Measurements from ENCODE around the gene CCDC12. TPM values are rescaled to one million over a fixed set of nuclear protein-coding genes. Genes with fewer than 3 reads are reported as not detected.
A peak's percentile ranks its signal among the peaks of the same experiment; 100 is the strongest.

The CCDC12 gene
- total RNA-seq: 10 to 100 TPM; 33.1 to 41.0 (median 36.6) TPM
- 10 to 100 TPM; 58.9 to 80.9 (median 77.5) TPM for polyA plus RNA-seq

GRCh38 chr3:46976326-46977190 is at the start of gene CCDC12:
Gene CCDC12, minus strand, starts transcription at chr3:46976745. Its CDS starts 13 bp downstream, at chr3:46976732.
- intact Hi-C loops (cut with DNase I): loop anchor here (1.0 to 5.0 kb wide), 2 partner anchors 41 to 186 kb away; partner anchors contain the start of gene SETD2
- peak within 1 kb of the TSS; percentile 91 to 95 (median 94) for H3K27ac ChIP-seq
- H3K4me1 ChIP-seq: peaks cover 0 to 71% (median 56%) of the 10 kb centered on the region in 4 donors
- WGBS, 2 donors: 0 to 1% methylated on average over 64 of the region's 64 CpGs
- TF ChIP-seq EP300 (IDR thresholded peaks at IDR 0.05) (no peak), POLR2A (IDR thresholded peaks at IDR 0.05) (peak; percentile 80 to 95), POLR2AphosphoS5 (IDR thresholded peaks at IDR 0.05) (peak; percentile 50 to 97 (median 90)), CTCF (IDR thresholded peaks at IDR 0.05) (no peak)
- H3K36me3 ChIP-seq: no peaks in the 10 kb centered on the region
- H3K4me3 ChIP-seq: peak within 1 kb of the TSS; percentile 47 to 86 (median 80)
- H3K9me3 ChIP-seq: no peaks in the 10 kb centered on the region
- peak; percentile 99 for DNase-seq
- H3K27me3 ChIP-seq: no peaks in the 10 kb centered on the region

- peaks cover 0 to 17% (median 0%) of the 10 kb centered on the region in 4 donors for H3K36me3 ChIP-seq
- peaks cover 0 to 31% (median 28%) of the 10 kb centered on the region in 4 donors for H3K4me1 ChIP-seq
- intact Hi-C loops (cut with DNase I): no loop called here
- H3K27me3 ChIP-seq: no peaks in the 10 kb centered on the region
- no peak overlapping the region for H3K27ac ChIP-seq
- DNase-seq: no peak
- no peaks in the 10 kb centered on the region for H3K9me3 ChIP-seq
- no peak for TF ChIP-seq CTCF (IDR thresholded peaks at IDR 0.05)
- TF ChIP-seq EP300 (IDR thresholded peaks at IDR 0.05): no peak
- no peak for TF ChIP-seq POLR2AphosphoS5 (IDR thresholded peaks at IDR 0.05)
- TF ChIP-seq POLR2A (IDR thresholded peaks at IDR 0.05): no peak
- no peak overlapping the region for H3K4me3 ChIP-seq
These were observed 48.4 kb upstream of the CCDC12 start for GRCh38 chr3:47024932-47025331.

GRCh38 chr3:47022641-47023071 is 46.1 kb upstream of the CCDC12 start:
- DNase-seq: peak; percentile 66
- no peak for TF ChIP-seq POLR2A (IDR thresholded peaks at IDR 0.05)
- no peak for TF ChIP-seq EP300 (IDR thresholded peaks at IDR 0.05)
- TF ChIP-seq CTCF (IDR thresholded peaks at IDR 0.05): no peak
- no peak for TF ChIP-seq POLR2AphosphoS5 (IDR thresholded peaks at IDR 0.05)
- 11 to 54% methylated on average over 1 of the region's 1 CpG for WGBS, 2 donors
- intact Hi-C loops (cut with DNase I): no loop called here
- Histone ChIP-seq H3K9me3 (no peaks in the 10 kb centered on the region), H3K36me3 (peaks cover 2 to 25% (median 14%) of the 10 kb centered on the region in 4 donors), H3K27ac (peak overlapping the region; percentile 30 to 51 (median 43)), H3K4me1 (peaks cover 0 to 31% (median 29%) of the 10 kb centered on the region in 4 donors), H3K4me3 (no peak overlapping the region), H3K27me3 (no peaks in the 10 kb centered on the region)

GRCh38 chr3:47020311-47020710 is 43.8 kb upstream of the CCDC12 start:
- H3K36me3 ChIP-seq: peaks cover 13 to 46% (median 30%) of the 10 kb centered on the region in 4 donors
- DNase-seq: no peak
- no peaks in the 10 kb centered on the region for H3K27me3 ChIP-seq
- intact Hi-C loops (cut with DNase I): no loop called here
- no peak overlapping the region for H3K4me3 ChIP-seq
- no peak overlapping the region for H3K27ac ChIP-seq
- peaks cover 0 to 31% (median 28%) of the 10 kb centered on the region in 4 donors for H3K4me1 ChIP-seq
- H3K9me3 ChIP-seq: no peaks in the 10 kb centered on the region
- no peak for TF ChIP-seq EP300 (IDR thresholded peaks at IDR 0.05)
- no peak for TF ChIP-seq POLR2AphosphoS5 (IDR thresholded peaks at IDR 0.05)
- no peak for TF ChIP-seq CTCF (IDR thresholded peaks at IDR 0.05)
- TF ChIP-seq POLR2A (IDR thresholded peaks at IDR 0.05): no peak
- WGBS, 2 donors: 94 to 95% methylated on average over 4 of the region's 4 CpGs

Data from sigmoid colon (tissue), 7 donors.